H1 (cell line): ENCODE measurements around the gene CTCF. TPM values are rescaled to one million over a fixed set of nuclear protein-coding genes. Genes with fewer than 3 reads are reported as not detected.

Experiments
- EP300 ChIP-seq, 2 experiments: IDR thresholded peaks; 1 replicate in 1 of 2; 2 replicates in 1 of 2; pipeline ENCODE4 v1.6.1; 2011 to 2012; ENCODE audit warnings: low read depth in 2 of 2, low read length in 2 of 2, mild to moderate bottlenecking in 2 of 2, borderline replicate concordance in 1 of 2, inconsistent platforms in 1 of 2, moderate library complexity in 1 of 2
- GABPA ChIP-seq: IDR thresholded peaks from 2 replicates; pipeline ENCODE4 v1.6.1; 2011; ENCODE audit warnings: mild to moderate bottlenecking, low read length, moderate library complexity, borderline replicate concordance; ENCODE audit not compliant: insufficient read depth
- NRF1 ChIP-seq: IDR thresholded peaks from 2 replicates; pipeline ENCODE4 v1.6.1; 2011; ENCODE audit warnings: mild to moderate bottlenecking, low read depth, low read length, improper control_type of control experiment
- RBBP5 ChIP-seq: IDR thresholded peaks from 2 replicates; pipeline ENCODE4 v1.7.1; 2012; ENCODE audit warnings: low read depth, mild to moderate bottlenecking, inconsistent platforms, low read length, moderate library complexity, borderline replicate concordance
- RFX5 ChIP-seq: IDR thresholded peaks from 2 replicates; pipeline ENCODE4 v1.6.1; 2011; ENCODE audit warnings: low read depth, low read length, improper control_type of control experiment, borderline replicate concordance
- RXRA ChIP-seq: IDR thresholded peaks from 2 replicates; pipeline ENCODE4 v1.6.1; 2011; ENCODE audit warnings: low read depth, mild to moderate bottlenecking, low read length, moderate library complexity; ENCODE audit not compliant: insufficient read depth
- SAP30 ChIP-seq: fragments of 300-600 bp; sonication (generic); IDR thresholded peaks from 2 replicates; pipeline ENCODE4 v1.7.1; 2012; ENCODE audit warnings: low read length, moderate library complexity, mild to moderate bottlenecking, inconsistent platforms; ENCODE audit not compliant: insufficient read depth, insufficient replicate concordance
- SIN3A ChIP-seq, 2 experiments: IDR thresholded peaks in 1 of 2; conservative IDR thresholded peaks in 1 of 2; 2 replicates each; pipeline ENCODE4 v1.6.1; 2011 to 2012; ENCODE audit warnings: low read length in 2 of 2, improper control_type of control experiment in 1 of 2, low read depth in 1 of 2, mild to moderate bottlenecking in 1 of 2
- TAF7 ChIP-seq: optimal IDR thresholded peaks from 2 replicates; pipeline ENCODE3; 2011; ENCODE audit warnings: low read depth, mild to moderate bottlenecking, inconsistent platforms, low read length, moderate library complexity, borderline replicate concordance
- ZNF274 ChIP-seq: IDR thresholded peaks from 2 replicates; pipeline ENCODE4 v1.7.0; 2012; ENCODE audit warnings: low read length, borderline replicate concordance; ENCODE audit errors: extremely low read depth
- polyA plus RNA-seq, 7 experiments: library from polyadenylated mRNA; depleted of rRNA in 3 of 7; stranded (reverse) in 5 of 7; unstranded in 2 of 7; fragments of >200 nt in 5 of 7; fragments of 200-250 nt in 2 of 7; gene quantifications; 1 replicate in 5 of 7; 2 replicates in 1 of 7; 4 replicates in 1 of 7; pipeline versions ENCODE4 v1.2.1 to v1.2.3, GENCODE V29; 2011 to 2013; ENCODE audit warnings: missing spikeins in 2 of 7, mixed read lengths in 2 of 7
- total RNA-seq: library from RNA; stranded (reverse); fragmentation: NEBNext Ultra II Directional; extraction: Animal tissue kit (Norgen Biotek cat#: 25700); gene quantifications from 2 replicates; pipeline ENCODE4 v1.2.1, GENCODE V29; 2021
- TF ChIP-seq, protein P1 (sequence below), 3 experiments: IDR thresholded peaks; 1 replicate in 2 of 3; 2 replicates in 1 of 3; pipeline versions ENCODE4 v1.5.1 to v1.6.1; 2011; ENCODE audit warnings: low read length in 3 of 3, mild to moderate bottlenecking in 3 of 3, inconsistent platforms in 2 of 3, low read depth in 1 of 3, moderate library complexity in 1 of 3; ENCODE audit not compliant: insufficient read depth in 1 of 3; ENCODE audit errors: control extremely low read depth in 1 of 3
- TF ChIP-seq, protein P2 (sequence below): IDR thresholded peaks from 2 replicates; pipeline ENCODE4 v1.6.1; 2012; ENCODE audit warnings: inconsistent platforms

Gene CTCF
- total and polyA plus RNA-seq, 2 of the 8 experiments (the other 6 are each of a cell fraction or from before 2014, with no cell fraction given): 32.4 to 66.0 TPM

DNA sequence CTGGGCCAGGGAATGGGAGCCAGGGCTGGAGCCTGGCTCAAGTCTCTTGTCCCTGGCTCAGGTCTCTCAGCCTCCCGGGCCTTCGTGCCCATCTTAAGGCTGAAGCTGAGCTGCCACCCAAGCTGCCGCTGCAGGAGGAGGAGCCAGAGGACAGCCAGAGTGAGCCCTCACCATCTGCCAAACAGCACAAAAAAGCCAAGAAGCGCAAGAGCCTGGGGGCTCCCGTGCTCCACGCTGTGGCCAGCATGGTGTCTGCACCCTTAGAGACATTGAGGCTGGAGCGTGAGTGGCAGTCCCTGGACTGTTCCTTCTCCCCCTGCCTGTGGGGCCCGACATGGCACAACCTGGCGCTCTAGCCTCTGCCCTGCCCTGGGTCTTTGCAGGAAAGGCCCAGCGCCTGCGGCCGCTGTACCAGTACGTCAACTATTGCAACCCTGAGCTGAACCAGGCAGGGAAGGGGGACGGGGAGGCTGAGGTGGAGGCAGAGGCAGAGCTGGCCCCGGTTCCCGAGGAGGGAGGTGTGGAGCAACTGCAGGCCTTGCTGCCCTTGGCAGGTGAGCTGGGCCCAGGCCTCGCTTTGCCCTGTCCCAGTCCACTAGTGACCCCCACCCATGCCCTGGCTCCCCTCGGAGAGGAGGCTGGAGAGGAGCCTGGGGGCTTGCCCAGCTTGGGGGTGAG, 105.6 kb downstream of the CTCF start (continued):
- TF ChIP-seq EP300 (IDR thresholded peaks at IDR 0.05; ENCODE audit: borderline replicate concordance in 1 of 2, low read depth in 2 of 2, low read length in 2 of 2) (no peak), SIN3A (conservative IDR thresholded peaks at IDR 0.05 in 1 of 2, IDR thresholded peaks at IDR 0.05 in 1 of 2; ENCODE audit: low read depth in 1 of 2, low read length in 2 of 2) (no peak), NRF1 (no peak), RXRA (no peak), GABPA (peak; percentile 49; the same call in 1 of the 2 replicates), SAP30 (no peak), RBBP5 (no peak), RFX5 (no peak), ZNF274 (no peak), TAF7 (no peak)
- TF ChIP-seq, protein P1, sequence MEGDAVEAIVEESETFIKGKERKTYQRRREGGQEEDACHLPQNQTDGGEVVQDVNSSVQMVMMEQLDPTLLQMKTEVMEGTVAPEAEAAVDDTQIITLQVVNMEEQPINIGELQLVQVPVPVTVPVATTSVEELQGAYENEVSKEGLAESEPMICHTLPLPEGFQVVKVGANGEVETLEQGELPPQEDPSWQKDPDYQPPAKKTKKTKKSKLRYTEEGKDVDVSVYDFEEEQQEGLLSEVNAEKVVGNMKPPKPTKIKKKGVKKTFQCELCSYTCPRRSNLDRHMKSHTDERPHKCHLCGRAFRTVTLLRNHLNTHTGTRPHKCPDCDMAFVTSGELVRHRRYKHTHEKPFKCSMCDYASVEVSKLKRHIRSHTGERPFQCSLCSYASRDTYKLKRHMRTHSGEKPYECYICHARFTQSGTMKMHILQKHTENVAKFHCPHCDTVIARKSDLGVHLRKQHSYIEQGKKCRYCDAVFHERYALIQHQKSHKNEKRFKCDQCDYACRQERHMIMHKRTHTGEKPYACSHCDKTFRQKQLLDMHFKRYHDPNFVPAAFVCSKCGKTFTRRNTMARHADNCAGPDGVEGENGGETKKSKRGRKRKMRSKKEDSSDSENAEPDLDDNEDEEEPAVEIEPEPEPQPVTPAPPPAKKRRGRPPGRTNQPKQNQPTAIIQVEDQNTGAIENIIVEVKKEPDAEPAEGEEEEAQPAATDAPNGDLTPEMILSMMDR (IDR thresholded peaks at IDR 0.05; ENCODE audit: control extremely low read depth in 1 of 3, insufficient read depth in 1 of 3, low read depth in 1 of 3, low read length in 3 of 3): peak in 2 of 3 experiments; percentile 87 to 96; a peak in 3 of 4 replicates
- TF ChIP-seq, protein P2, sequence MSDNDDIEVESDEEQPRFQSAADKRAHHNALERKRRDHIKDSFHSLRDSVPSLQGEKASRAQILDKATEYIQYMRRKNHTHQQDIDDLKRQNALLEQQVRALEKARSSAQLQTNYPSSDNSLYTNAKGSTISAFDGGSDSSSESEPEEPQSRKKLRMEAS: 0 out of 2 replicates have a peak, but pooled peaks have one; percentile 18
